GM23338 (cell line): ENCODE data around the gene C13orf46. TPM values are rescaled to one million over a fixed set of nuclear protein-coding genes. Genes with fewer than 3 reads are reported as not detected.

Source experiments
- ATAC-seq: fragments of 200-7000 bp; cut with Tn5 transposase; 3 replicates; pipeline ENCODE4 v1.9.1; 2020
- DNase-seq: peaks from one replicate; pipeline ENCODE4 v3.0.0-alpha.2; 2015; ENCODE audit warnings: low spot score
- H2AFZ ChIP-seq: fragments of 200-600 bp; sonication (generic); 2 replicates; pipeline ENCODE4 v1.8.0; 2016; ENCODE audit warnings: antibody characterized with exemption, mild to moderate bottlenecking, moderate library complexity
- H3F3A ChIP-seq: fragments of 200-600 bp; sonication (generic); replicated peaks from 2 replicates; pipeline ENCODE4 v1.8.0; 2017; ENCODE audit warnings: antibody characterized with exemption, mixed run types, low read depth
- H3K27ac ChIP-seq: fragments of 200-600 bp; sonication (generic); 2 replicates; pipeline ENCODE4 v1.6.1; 2016; ENCODE audit warnings: low read depth
- H3K27me3 ChIP-seq: fragments of 200-600 bp; sonication (generic); 2 replicates; pipeline ENCODE4 v1.8.0; 2016; ENCODE audit warnings: mild to moderate bottlenecking, mixed run types, moderate library complexity; ENCODE audit not compliant: insufficient read depth
- H3K36me3 ChIP-seq: fragments of 200-600 bp; sonication (generic); 2 replicates; pipeline ENCODE4 v1.8.0; 2016; ENCODE audit warnings: mild to moderate bottlenecking; ENCODE audit not compliant: insufficient read depth
- H3K4me1 ChIP-seq: fragments of 200-600 bp; sonication (generic); 2 replicates; pipeline ENCODE4 v1.8.0; 2016; ENCODE audit warnings: mild to moderate bottlenecking, moderate library complexity; ENCODE audit not compliant: insufficient read depth
- H3K4me2 ChIP-seq: fragments of 200-600 bp; sonication (generic); 2 replicates; pipeline ENCODE4 v1.7.1; 2017; ENCODE audit warnings: mixed run types
- H3K4me3 ChIP-seq: fragments of 200-600 bp; sonication (generic); 2 replicates; pipeline ENCODE4 v1.6.1; 2016; ENCODE audit warnings: mixed run types
- H3K79me2 ChIP-seq: fragments of 200-600 bp; sonication (generic); replicated peaks from 2 replicates; pipeline ENCODE4 v1.8.0; 2017; ENCODE audit warnings: mild to moderate bottlenecking; ENCODE audit not compliant: insufficient read depth
- H3K9me2 ChIP-seq: fragments of 200-600 bp; sonication (generic); 2 replicates; pipeline ENCODE4 v1.8.0; 2017; ENCODE audit not compliant: insufficient read depth
- H4K20me1 ChIP-seq: fragments of 200-600 bp; sonication (generic); replicated peaks from 2 replicates; pipeline ENCODE4 v1.8.0; 2017; ENCODE audit warnings: mild to moderate bottlenecking; ENCODE audit not compliant: insufficient read depth
- H3K27ac Mint-ChIP-seq: 2 replicates; pipeline ENCODE4 v1.8.0; 2020; ENCODE audit warnings: inconsistent platforms, mild to moderate bottlenecking, moderate library complexity, mixed read lengths
- H3K27me3 Mint-ChIP-seq: 3 replicates; pipeline ENCODE4 v1.8.0; 2022; ENCODE audit warnings: low read depth, mild to moderate bottlenecking, moderate library complexity, mixed read lengths, inconsistent platforms; ENCODE audit not compliant: insufficient read depth, poor library complexity
- H3K36me3 Mint-ChIP-seq: 3 replicates; pipeline ENCODE4 v1.8.0; 2021; ENCODE audit warnings: low read depth, mild to moderate bottlenecking, inconsistent platforms, moderate library complexity, mixed read lengths
- H3K4me1 Mint-ChIP-seq: 3 replicates; pipeline ENCODE4 v1.8.0; 2020; ENCODE audit warnings: mild to moderate bottlenecking, inconsistent platforms, mixed read lengths
- H3K4me3 Mint-ChIP-seq: 3 replicates; pipeline ENCODE4 v1.8.0; 2021; ENCODE audit warnings: moderate library complexity, mild to moderate bottlenecking, inconsistent platforms, mixed read lengths
- H3K9me3 Mint-ChIP-seq: 3 replicates; pipeline ENCODE4 v1.8.0; 2020; ENCODE audit warnings: moderate library complexity, mild to moderate bottlenecking, inconsistent platforms, mixed read lengths
- CREB1 ChIP-seq: fragments of 250-450 bp; sonication (Bioruptor Pico); IDR thresholded peaks from 2 replicates; pipeline ENCODE4 v1.5.0; 2020; ENCODE audit warnings: low read depth, mild to moderate bottlenecking, moderate library complexity
- CTCF ChIP-seq, 2 experiments: fragments of 200-600 bp in 1 of 2; sonication (generic) in 1 of 2; conservative IDR thresholded peaks; 2 replicates each; pipeline versions ENCODE4 v1.5.1 to v1.6.1; 2016 to 2017; ENCODE audit warnings: antibody characterized with exemption in 2 of 2, low read depth in 2 of 2, mild to moderate bottlenecking in 2 of 2, moderate library complexity in 1 of 2
- ETS1 ChIP-seq: IDR thresholded peaks from 2 replicates; pipeline ENCODE4 v1.6.1; 2016; ENCODE audit warnings: antibody characterized with exemption
- EZH2 ChIP-seq: fragments of 200-600 bp; sonication (generic); IDR thresholded peaks from one replicate; pipeline ENCODE4 v1.8.0; 2017; ENCODE audit warnings: antibody characterized with exemption, mild to moderate bottlenecking, low read depth; ENCODE audit not compliant: unreplicated experiment
- EZH2phosphoT487 ChIP-seq: fragments of 200-600 bp; sonication (generic); IDR thresholded peaks from one replicate; pipeline ENCODE4 v1.8.1; 2018; ENCODE audit warnings: antibody characterized with exemption; ENCODE audit not compliant: unreplicated experiment
- JUNB ChIP-seq: IDR thresholded peaks from one replicate; pipeline ENCODE4 v1.6.1; 2016; ENCODE audit warnings: antibody characterized with exemption; ENCODE audit not compliant: unreplicated experiment
- NANOG ChIP-seq: IDR thresholded peaks from 2 replicates; pipeline ENCODE4 v1.6.1; 2016; ENCODE audit warnings: antibody characterized with exemption, borderline replicate concordance
- POLR2AphosphoS5 ChIP-seq: IDR thresholded peaks from 2 replicates; pipeline ENCODE4 v1.6.1; 2016; ENCODE audit warnings: antibody characterized with exemption, low read depth
- REST ChIP-seq: IDR thresholded peaks from one replicate; pipeline ENCODE4 v1.6.1; 2018; ENCODE audit warnings: antibody characterized with exemption; ENCODE audit not compliant: unreplicated experiment
- STAT1 ChIP-seq: IDR thresholded peaks from one replicate; pipeline ENCODE4 v1.6.1; 2016; ENCODE audit warnings: antibody characterized with exemption; ENCODE audit not compliant: unreplicated experiment
- ZNF114 ChIP-seq: fragments of 250-450 bp; sonication (Bioruptor Pico); IDR thresholded peaks from 2 replicates; pipeline ENCODE4 v1.5.0; 2020; ENCODE audit warnings: mild to moderate bottlenecking, moderate library complexity
- ZNF331 ChIP-seq: fragments of 250-450 bp; sonication (Bioruptor Pico); IDR thresholded peaks from 2 replicates; pipeline ENCODE4 v1.5.0; 2020; ENCODE audit warnings: low read depth, mild to moderate bottlenecking, moderate library complexity
- ZNF462 ChIP-seq: fragments of 250-450 bp; sonication (Bioruptor Pico); IDR thresholded peaks from 2 replicates; pipeline ENCODE4 v1.5.0; 2020; ENCODE audit warnings: mild to moderate bottlenecking, moderate library complexity
- polyA plus RNA-seq: library from polyadenylated mRNA; unstranded; fragments of >200 nt; fragmentation: Nextera tagmentation; extraction: Ambion mirVana; gene quantifications from 2 replicates; pipeline ENCODE4 v1.2.1, GENCODE V29; 2016
- total RNA-seq: library from RNA; depleted of rRNA; stranded (reverse); fragments of >200 nt; shearing (Covaris generic); gene quantifications from 2 replicates; pipeline ENCODE4 v1.2.3, GENCODE V29; 2014

Gene C13orf46
- total and polyA plus RNA-seq, 2 experiments from 2014 or later = 0.44 to 1.5 TPM

- Histone ChIP-seq H3K4me2 (no peak overlapping the region), H4K20me1 (no peaks in the 10 kb centered on the region), H2AFZ (no peak overlapping the region), H3K79me2 (no peaks in the 10 kb centered on the region), H3K4me3 (no peak overlapping the region), H3K9me2 (no peaks in the 10 kb centered on the region), H3K27me3 (no peaks in the 10 kb centered on the region), H3K4me1 (no peaks in the 10 kb centered on the region), H3F3A (no peaks in the 10 kb centered on the region), H3K36me3 (no peaks in the 10 kb centered on the region; the same call in 1 of the 2 replicates), H3K27ac (no peak overlapping the region)
- ATAC-seq (no peak), DNase-seq (no peak)
- H3K4me3 Mint-ChIP-seq = no peak overlapping the region
- H3K9me3 Mint-ChIP-seq = peaks cover 4% of the 10 kb centered on the region; the same call in 1 of the 3 replicates
- H3K27me3 Mint-ChIP-seq = no peaks in the 10 kb centered on the region
- H3K4me1 Mint-ChIP-seq = no peaks in the 10 kb centered on the region; the same call in 2 of the 3 replicates
- TF ChIP-seq JUNB (no peak), REST (no peak), ZNF114 (CRISPR knock-in tag) (no peak), CTCF (conservative IDR thresholded peaks at IDR 0.05; ENCODE audit: low read depth in 2 of 2) (no peak), POLR2AphosphoS5 (no peak), EZH2 (no peak), EZH2phosphoT487 (no peak), ZNF462 (no peak), NANOG (no peak), ETS1 (no peak), STAT1 (no peak), ZNF331 (CRISPR knock-in tag) (no peak), CREB1 (CRISPR knock-in tag) (no peak)
- H3K27ac Mint-ChIP-seq = no peak overlapping the region
- peaks cover 28% of the 10 kb centered on the region for H3K36me3 Mint-ChIP-seq
Observed at GRCh38 chr13:113981194-113981605, 7.3 kb upstream of the C13orf46 start.
